Colonic mucosa (tissue), 4 donors: ENCODE measurements around the gene ANKRD62. TPM values are rescaled to one million over a fixed set of nuclear protein-coding genes. Genes with fewer than 3 reads are reported as not detected.

ENCODE experiments used
- DNase-seq: peaks from one replicate; pipeline ENCODE4 v3.0.0-alpha.2; 2020
- H3K27ac ChIP-seq: fragments of 200-600 bp; one replicate; pipeline ENCODE4 v1.8.0; 2021
- H3K27me3 ChIP-seq: fragments of 200-600 bp; one replicate; pipeline ENCODE4 v1.8.0; 2021
- H3K36me3 ChIP-seq: fragments of 200-600 bp; one replicate; pipeline ENCODE4 v1.8.0; 2021
- H3K4me1 ChIP-seq: fragments of 200-600 bp; one replicate; pipeline ENCODE4 v1.8.0; 2021; ENCODE audit warnings: mild to moderate bottlenecking
- H3K4me3 ChIP-seq: fragments of 200-600 bp; one replicate; pipeline ENCODE4 v1.8.0; 2021
- H3K9ac ChIP-seq, 2 donors: one replicate each; pipeline ENCODE4 v1.7.0; 2013; ENCODE audit warnings: control low read depth in 2 of 2, low read depth in 2 of 2, low read length in 2 of 2
- H3K9me3 ChIP-seq: fragments of 200-600 bp; one replicate; pipeline ENCODE4 v1.8.0; 2021
- CTCF ChIP-seq: fragments of 200-600 bp; IDR thresholded peaks from one replicate; pipeline ENCODE4 v1.8.0; 2022; ENCODE audit warnings: antibody characterized with exemption, mild to moderate bottlenecking
- intact Hi-C: fragments of 100-400 bp; cut with DNase I; formaldehyde crosslinking; loops from one replicate; pipeline ENCODE4 v1.14.1; 2022
- total RNA-seq, 2 donors: library from RNA; stranded (reverse); fragmentation: NEBNext Ultra II Directional in 1 of 2; extraction: Animal tissue kit (Norgen Biotek cat#: 25700) in 1 of 2; gene quantifications; one replicate each; pipeline ENCODE4 v1.2.1, GENCODE V29; 2021
- donor health status: healthy.
- donor health status: DM: no; HTN: no; CAD: no.
- donor health status: DM: no; HTN: no; CAD: no.

ANKRD62 gene
- total RNA-seq, 2 donors from 2014 or later = 0.19 to 0.40 TPM

GRCh38 chr18:12048827-12049175 lies 44.8 kb upstream of the ANKRD62 start:
- Histone ChIP-seq H3K36me3 (no peaks in the 10 kb centered on the region), H3K9ac (no peak overlapping the region), H3K9me3 (no peaks in the 10 kb centered on the region), H3K27ac (no peak overlapping the region), H3K4me1 (no peaks in the 10 kb centered on the region), H3K27me3 (no peaks in the 10 kb centered on the region), H3K4me3 (no peak overlapping the region)
- intact Hi-C loops = no loop called here
- no peak for TF ChIP-seq CTCF
- DNase-seq = no peak

GRCh38 chr18:12049978-12050811 lies 43.4 kb upstream of the ANKRD62 start:
- no peak overlapping the region for H3K9ac ChIP-seq
- no peaks in the 10 kb centered on the region for H3K9me3 ChIP-seq
- DNase-seq = no peak
- H3K27me3 ChIP-seq = no peaks in the 10 kb centered on the region
- no peak overlapping the region for H3K4me3 ChIP-seq
- no peak overlapping the region for H3K27ac ChIP-seq
- no peak for TF ChIP-seq CTCF
- intact Hi-C loops = no loop called here
- H3K36me3 ChIP-seq = no peaks in the 10 kb centered on the region
- no peaks in the 10 kb centered on the region for H3K4me1 ChIP-seq

- no peak for TF ChIP-seq CTCF
- intact Hi-C loops = no loop called here
- H3K27me3 ChIP-seq = no peaks in the 10 kb centered on the region
- H3K4me1 ChIP-seq = no peaks in the 10 kb centered on the region
- DNase-seq = no peak
- H3K36me3 ChIP-seq = no peaks in the 10 kb centered on the region
- H3K9ac ChIP-seq = no peak overlapping the region
- H3K4me3 ChIP-seq = no peak overlapping the region
- no peaks in the 10 kb centered on the region for H3K9me3 ChIP-seq
- H3K27ac ChIP-seq = no peak overlapping the region
Observed at GRCh38 chr18:12052866-12053265, 40.8 kb upstream of the ANKRD62 start.

GRCh38 chr18:12053289-12053688 lies 40.4 kb upstream of the ANKRD62 start:
- Histone ChIP-seq H3K36me3 (no peaks in the 10 kb centered on the region), H3K9ac (no peak overlapping the region), H3K4me3 (no peak overlapping the region), H3K27me3 (no peaks in the 10 kb centered on the region), H3K9me3 (no peaks in the 10 kb centered on the region), H3K4me1 (no peaks in the 10 kb centered on the region), H3K27ac (no peak overlapping the region)
- intact Hi-C loops = no loop called here
- TF ChIP-seq CTCF = no peak
- no peak for DNase-seq

- no peak for DNase-seq
- H3K4me3 ChIP-seq = no peak overlapping the region
- H3K27ac ChIP-seq = no peak overlapping the region
- TF ChIP-seq CTCF = no peak
- H3K9me3 ChIP-seq = no peaks in the 10 kb centered on the region
- H3K36me3 ChIP-seq = no peaks in the 10 kb centered on the region
- no peaks in the 10 kb centered on the region for H3K27me3 ChIP-seq
- intact Hi-C loops = no loop called here
- no peak overlapping the region for H3K9ac ChIP-seq
- H3K4me1 ChIP-seq = no peaks in the 10 kb centered on the region
Observed at GRCh38 chr18:12056034-12056883, 37.4 kb upstream of the ANKRD62 start.
